HG03060 (cell line): Measurements from ENCODE around the gene HDGFL2.
A peak's percentile ranks its signal among the peaks of the same experiment; 100 is the strongest.

Experiments used
- ATAC-seq: cut with Tn5 transposase; IDR thresholded peaks from one replicate; pipeline ENCODE4 v1.9.1; 2021; ENCODE audit warnings: low read depth, moderate number of reproducible peaks; ENCODE audit not compliant: unreplicated experiment

Gene HDGFL2

GRCh38 chr19:4444765-4445741 is 27.0 kb upstream of the HDGFL2 start:
- no peak for ATAC-seq

GRCh38 chr19:4445963-4446703 is 26.0 kb upstream of the HDGFL2 start:
- no peak for ATAC-seq

GRCh38 chr19:4446704-4447200 is 25.3 kb upstream of the HDGFL2 start:
- no peak for ATAC-seq

GRCh38 chr19:4447327-4448146 is 24.6 kb upstream of the HDGFL2 start:
- ATAC-seq = no peak

- no peak for ATAC-seq
These were observed 23.7 kb upstream of the HDGFL2 start for GRCh38 chr19:4448147-4448985.

- no peak for ATAC-seq
These were observed 23.0 kb upstream of the HDGFL2 start for GRCh38 chr19:4449022-4449638.

- ATAC-seq = no peak
These were observed 22.5 kb upstream of the HDGFL2 start for GRCh38 chr19:4449639-4450028.

GRCh38 chr19:4452230-4452990 is 19.7 kb upstream of the HDGFL2 start:
- no peak for ATAC-seq

- no peak for ATAC-seq
These were observed 18.6 kb upstream of the HDGFL2 start for GRCh38 chr19:4453232-4454179.

GRCh38 chr19:4454747-4455718 is 17.1 kb upstream of the HDGFL2 start:
- ATAC-seq = no peak

- ATAC-seq = no peak
These were observed 16.2 kb upstream of the HDGFL2 start for GRCh38 chr19:4455719-4456475.

GRCh38 chr19:4456476-4456842 is 15.6 kb upstream of the HDGFL2 start:
- no peak for ATAC-seq

- no peak for ATAC-seq
These were observed 15.0 kb upstream of the HDGFL2 start for GRCh38 chr19:4456843-4457653.

GRCh38 chr19:4457654-4458395 is 14.3 kb upstream of the HDGFL2 start, which contains the start of gene UBXN6:
TSS of gene UBXN6 (minus strand) at chr19:4457794. CDS start at chr19:4457697, 97 bp downstream.
- peak; percentile 88 for ATAC-seq
